GM12872 (cell line): Measurements from ENCODE around the gene MRPL39.

Experiments used
- TF ChIP-seq, protein P1 (sequence below): IDR thresholded peaks from 3 replicates; pipeline ENCODE4 v1.5.1; 2011; ENCODE audit warnings: low read depth, mild to moderate bottlenecking, low read length, moderate library complexity; ENCODE audit not compliant: insufficient read depth

The MRPL39 gene

DNA sequence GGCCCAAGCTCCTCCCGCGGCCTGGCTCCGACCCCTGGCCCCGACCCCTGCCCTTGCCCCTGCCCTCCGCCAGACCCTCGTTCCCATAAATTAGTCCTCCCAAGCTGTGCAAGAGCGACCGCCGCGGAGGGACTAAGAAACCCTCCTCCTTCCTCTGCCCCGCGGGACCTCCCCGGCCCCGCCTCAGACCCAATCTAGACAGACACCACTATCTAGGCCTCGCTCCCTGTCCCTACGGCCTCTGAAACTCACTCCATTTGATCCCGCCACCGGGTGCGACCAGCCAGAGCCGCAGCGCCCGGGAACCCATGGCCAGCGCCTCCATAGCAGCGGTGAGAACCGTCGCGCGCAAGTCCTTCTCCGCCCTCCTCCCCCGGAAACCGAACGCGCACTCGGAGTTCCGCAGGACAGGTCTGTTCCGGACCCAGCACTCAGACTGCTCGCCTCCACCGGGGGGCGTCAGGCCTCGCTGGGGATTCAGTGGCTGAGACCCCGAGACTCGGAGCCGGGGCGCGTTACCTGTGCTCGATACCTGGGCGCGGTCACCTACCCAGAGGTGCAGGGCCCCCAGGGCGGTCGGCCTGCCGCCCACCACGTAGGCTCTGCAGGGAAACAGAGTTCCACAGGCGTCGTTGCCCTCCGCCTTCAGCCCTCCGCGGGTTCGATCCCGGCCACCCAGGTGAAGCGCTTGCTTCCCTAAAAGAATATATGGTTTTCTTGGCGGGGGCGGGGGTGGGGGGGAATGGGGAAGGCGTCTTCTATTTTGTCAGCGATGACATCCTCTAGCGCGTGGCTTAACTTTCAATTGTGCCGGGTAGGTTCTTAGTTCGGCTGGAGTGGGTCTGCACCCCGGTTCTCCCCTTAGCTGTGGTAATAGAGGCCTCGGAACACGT is at the start of gene MRPL39:
TSS of gene MRPL39 (minus strand) at position 331 of the 893 bp plus-strand sequence. CDS start at position 325, 6 bp downstream.
- TF ChIP-seq, protein P1, sequence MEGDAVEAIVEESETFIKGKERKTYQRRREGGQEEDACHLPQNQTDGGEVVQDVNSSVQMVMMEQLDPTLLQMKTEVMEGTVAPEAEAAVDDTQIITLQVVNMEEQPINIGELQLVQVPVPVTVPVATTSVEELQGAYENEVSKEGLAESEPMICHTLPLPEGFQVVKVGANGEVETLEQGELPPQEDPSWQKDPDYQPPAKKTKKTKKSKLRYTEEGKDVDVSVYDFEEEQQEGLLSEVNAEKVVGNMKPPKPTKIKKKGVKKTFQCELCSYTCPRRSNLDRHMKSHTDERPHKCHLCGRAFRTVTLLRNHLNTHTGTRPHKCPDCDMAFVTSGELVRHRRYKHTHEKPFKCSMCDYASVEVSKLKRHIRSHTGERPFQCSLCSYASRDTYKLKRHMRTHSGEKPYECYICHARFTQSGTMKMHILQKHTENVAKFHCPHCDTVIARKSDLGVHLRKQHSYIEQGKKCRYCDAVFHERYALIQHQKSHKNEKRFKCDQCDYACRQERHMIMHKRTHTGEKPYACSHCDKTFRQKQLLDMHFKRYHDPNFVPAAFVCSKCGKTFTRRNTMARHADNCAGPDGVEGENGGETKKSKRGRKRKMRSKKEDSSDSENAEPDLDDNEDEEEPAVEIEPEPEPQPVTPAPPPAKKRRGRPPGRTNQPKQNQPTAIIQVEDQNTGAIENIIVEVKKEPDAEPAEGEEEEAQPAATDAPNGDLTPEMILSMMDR = peak; percentile 75

DNA sequence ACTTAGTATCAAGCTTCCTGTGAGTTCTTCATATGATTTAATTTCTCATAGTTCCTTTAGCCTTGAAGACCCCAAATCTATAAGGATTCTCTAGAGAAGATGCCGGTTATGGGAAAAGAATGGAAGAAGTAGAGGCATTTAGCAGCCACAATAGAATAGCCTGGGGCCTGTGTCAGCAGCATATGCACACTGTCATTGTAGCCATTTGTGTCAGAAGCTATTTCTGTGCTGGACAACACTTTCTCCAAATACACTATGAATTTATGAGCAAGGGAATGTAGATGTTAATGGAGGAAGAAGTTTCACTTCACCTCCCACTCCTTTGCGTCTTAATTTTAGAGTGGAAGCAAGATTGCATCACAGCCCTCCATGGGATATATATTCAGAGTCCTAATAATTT is 49.1 kb upstream of the MRPL39 start:
- TF ChIP-seq, protein P1 = no peak

DNA sequence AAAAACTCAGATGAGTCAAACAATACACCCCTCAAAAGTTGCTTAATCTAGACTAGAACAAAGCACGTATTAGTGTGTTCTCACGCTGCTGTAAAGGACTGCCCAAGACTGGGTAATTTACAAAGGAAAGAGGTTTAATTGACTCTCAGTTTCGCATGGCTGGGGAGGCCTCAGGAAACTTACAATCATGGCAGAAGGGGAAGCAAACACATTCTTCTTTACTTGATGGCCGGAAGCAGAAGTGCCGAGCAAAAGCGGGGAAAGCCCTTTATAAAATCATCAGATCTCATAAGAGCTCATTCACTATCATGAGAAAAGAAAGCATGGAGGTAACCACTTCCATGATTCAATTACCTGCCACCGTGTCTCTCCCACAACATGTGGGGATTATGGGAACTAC is 41.9 kb upstream of the MRPL39 start:
- TF ChIP-seq, protein P1 = no peak

DNA sequence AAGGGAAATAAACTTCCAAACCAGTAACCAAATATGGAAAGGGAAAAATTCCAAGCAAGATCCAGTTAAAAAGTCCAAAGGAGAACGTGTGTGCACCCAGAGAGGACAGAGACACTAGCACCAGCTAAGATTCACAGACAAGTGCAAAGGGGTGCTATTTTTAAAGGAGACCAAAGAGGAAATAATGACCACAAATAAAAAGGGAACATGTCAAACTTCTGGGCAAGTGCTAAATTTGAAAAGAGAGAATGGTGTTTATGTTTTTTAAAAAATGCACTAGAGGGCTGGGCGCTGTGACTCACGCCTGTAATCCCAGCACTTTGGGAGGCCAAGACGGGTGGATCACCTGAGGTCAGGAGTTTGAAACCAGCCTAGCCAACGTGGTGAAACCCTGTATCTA is 40.4 kb upstream of the MRPL39 start:
- TF ChIP-seq, protein P1 = no peak

DNA sequence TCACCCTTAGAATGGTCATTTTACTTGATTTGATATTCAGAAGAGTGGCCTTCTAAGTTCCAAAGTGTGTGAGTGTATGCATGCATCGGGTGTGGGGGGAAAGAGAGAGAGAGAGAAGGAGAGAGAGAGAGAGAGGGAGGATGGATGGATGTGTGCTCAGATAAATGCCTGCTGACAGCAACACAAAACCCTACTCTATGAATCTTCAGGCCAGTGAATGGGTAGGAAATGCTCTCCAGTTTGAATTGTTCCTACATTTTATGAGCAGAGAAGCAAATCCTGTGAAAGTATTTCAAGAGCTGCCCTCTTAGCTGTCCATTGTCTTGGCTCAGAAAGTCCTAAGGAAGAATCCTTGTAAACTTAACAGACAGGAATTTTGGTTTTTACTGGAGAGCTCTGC is 39.2 kb upstream of the MRPL39 start:
- TF ChIP-seq, protein P1 = no peak

DNA sequence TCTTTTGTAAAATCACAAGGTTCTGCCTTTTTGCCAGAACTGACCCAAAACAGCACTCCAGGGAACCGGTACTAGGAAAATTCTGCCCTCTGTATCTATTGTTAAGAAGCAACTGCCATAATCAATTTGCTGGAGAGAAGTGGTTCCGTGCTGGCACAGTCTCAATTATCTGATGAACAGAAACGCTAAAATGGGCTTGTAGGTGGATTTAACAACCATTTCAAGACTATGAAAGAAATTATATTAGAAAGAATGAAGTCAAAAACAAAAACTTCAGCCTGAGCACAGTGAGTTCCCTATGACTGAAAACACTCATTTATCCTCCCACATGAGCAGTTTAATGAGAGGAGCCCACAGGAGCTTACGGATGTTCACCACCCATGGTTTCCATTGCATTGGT is 36.2 kb upstream of the MRPL39 start:
- TF ChIP-seq, protein P1 = no peak

DNA sequence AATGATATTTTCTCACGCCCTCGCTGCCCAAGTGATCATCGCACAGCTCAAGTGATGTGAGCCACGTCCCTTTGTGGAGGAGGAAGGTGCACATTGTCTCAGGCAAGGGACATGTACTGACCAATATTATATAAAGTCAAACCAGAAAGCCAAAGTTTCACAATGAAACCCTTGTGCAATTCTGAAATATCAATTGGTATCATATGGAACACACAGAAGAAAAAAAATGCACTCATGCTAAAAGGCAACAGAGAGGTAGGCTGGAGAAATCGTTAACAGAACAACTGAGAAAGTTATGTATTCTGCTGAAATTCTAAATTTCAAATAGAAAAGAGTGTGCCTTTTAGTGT is 33.6 kb upstream of the MRPL39 start:
- TF ChIP-seq, protein P1 = no peak
